ENCODE data around the gene SLC22A16. TPM values are rescaled to one million over a fixed set of nuclear protein-coding genes. Genes with fewer than 3 reads are reported as not detected.

SLC22A16 gene
- total RNA-seq, 1 donor from 2014 or later: not detected

DNA sequence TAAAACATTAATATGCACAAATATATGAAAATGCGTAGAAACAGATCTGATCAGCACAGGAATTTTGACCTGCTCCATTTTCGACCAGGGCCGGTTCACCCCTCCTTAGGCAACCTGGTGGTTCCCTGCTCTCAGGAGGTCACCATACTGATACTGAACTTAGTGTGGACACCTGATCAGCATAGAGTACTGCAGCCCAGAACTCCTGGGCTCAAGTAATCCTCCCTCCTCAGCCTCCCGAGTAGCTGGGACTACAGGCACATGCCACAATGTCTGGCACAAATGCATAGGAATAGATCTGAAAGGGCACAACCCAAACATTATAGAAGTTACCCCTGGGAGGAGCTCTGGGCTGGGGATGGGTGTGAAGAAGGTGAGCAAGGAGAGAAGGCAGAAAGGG is 36.4 kb downstream of the SLC22A16 start:
- H3K4me3 ChIP-seq: no peak overlapping the region
- no peak overlapping the region for H3K27ac ChIP-seq
- H3K27me3 ChIP-seq: no peaks in the 10 kb centered on the region
- H3K9me3 ChIP-seq: no peaks in the 10 kb centered on the region
- TF ChIP-seq, protein P1, sequence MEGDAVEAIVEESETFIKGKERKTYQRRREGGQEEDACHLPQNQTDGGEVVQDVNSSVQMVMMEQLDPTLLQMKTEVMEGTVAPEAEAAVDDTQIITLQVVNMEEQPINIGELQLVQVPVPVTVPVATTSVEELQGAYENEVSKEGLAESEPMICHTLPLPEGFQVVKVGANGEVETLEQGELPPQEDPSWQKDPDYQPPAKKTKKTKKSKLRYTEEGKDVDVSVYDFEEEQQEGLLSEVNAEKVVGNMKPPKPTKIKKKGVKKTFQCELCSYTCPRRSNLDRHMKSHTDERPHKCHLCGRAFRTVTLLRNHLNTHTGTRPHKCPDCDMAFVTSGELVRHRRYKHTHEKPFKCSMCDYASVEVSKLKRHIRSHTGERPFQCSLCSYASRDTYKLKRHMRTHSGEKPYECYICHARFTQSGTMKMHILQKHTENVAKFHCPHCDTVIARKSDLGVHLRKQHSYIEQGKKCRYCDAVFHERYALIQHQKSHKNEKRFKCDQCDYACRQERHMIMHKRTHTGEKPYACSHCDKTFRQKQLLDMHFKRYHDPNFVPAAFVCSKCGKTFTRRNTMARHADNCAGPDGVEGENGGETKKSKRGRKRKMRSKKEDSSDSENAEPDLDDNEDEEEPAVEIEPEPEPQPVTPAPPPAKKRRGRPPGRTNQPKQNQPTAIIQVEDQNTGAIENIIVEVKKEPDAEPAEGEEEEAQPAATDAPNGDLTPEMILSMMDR (IDR thresholded peaks at IDR 0.05): no peak
- TF ChIP-seq POLR2AphosphoS5 (IDR thresholded peaks at IDR 0.05; ENCODE audit: insufficient read depth in 1 of 2, low read depth in 1 of 2): no peak
- no peak for TF ChIP-seq POLR2A (IDR thresholded peaks at IDR 0.05)
- H3K36me3 ChIP-seq: no peaks in the 10 kb centered on the region
- intact Hi-C loops (cut with DNase I): no loop called here
- H3K4me1 ChIP-seq: no peaks in the 10 kb centered on the region
- DNase-seq (ENCODE audit: extremely low spot score in 2 of 2): peak in 1 of 2 donors; percentile 65

- H3K4me3 ChIP-seq: no peak overlapping the region
- TF ChIP-seq POLR2AphosphoS5 (IDR thresholded peaks at IDR 0.05; ENCODE audit: insufficient read depth in 1 of 2, low read depth in 1 of 2) (no peak), POLR2A (IDR thresholded peaks at IDR 0.05) (no peak)
- TF ChIP-seq, protein P1 (IDR thresholded peaks at IDR 0.05): no peak
- H3K4me1 ChIP-seq: no peaks in the 10 kb centered on the region
- intact Hi-C loops (cut with DNase I): no loop called here
- H3K27me3 ChIP-seq: no peaks in the 10 kb centered on the region
- H3K36me3 ChIP-seq: no peaks in the 10 kb centered on the region
- H3K9me3 ChIP-seq: no peaks in the 10 kb centered on the region
- H3K27ac ChIP-seq: no peak overlapping the region
- no peak for DNase-seq (ENCODE audit: extremely low spot score in 2 of 2)
These were observed 37.1 kb downstream of the SLC22A16 start for GRCh38 chr6:110439356-110439755.

DNA sequence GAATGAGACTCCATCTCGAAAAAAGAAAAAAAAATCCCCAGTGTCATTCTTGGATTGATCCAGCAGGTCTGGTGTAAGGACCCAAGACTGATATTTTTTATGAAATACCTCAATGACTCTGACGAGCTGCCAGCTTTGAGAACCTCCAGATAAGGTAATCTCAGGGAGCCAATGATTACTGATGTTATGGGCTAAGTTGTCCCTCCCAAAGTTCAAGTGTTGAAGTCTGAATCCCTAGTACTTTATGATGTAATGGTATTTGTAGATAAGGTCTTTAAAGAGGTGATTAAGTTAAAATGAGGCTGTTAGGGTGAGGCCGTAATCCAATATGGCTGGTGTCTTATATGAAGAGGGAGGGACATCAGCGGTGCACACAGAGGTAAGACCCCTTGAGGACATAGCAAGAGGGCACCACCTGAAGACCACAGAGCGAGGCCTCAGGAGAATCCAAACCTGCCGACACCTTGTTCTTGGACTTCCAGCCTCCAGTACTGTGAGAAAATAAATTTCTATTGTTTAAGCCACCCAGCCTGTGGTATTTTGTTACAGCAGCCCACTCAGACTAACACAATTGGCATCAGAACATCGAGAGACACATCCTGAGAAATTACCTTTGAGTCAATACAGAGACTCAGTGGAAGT is 41.3 kb downstream of the SLC22A16 start:
- Histone ChIP-seq H3K27me3 (no peaks in the 10 kb centered on the region), H3K36me3 (no peaks in the 10 kb centered on the region), H3K4me3 (no peak overlapping the region), H3K9me3 (no peaks in the 10 kb centered on the region), H3K27ac (no peak overlapping the region), H3K4me1 (no peaks in the 10 kb centered on the region)
- intact Hi-C loops (cut with DNase I): no loop called here
- DNase-seq (ENCODE audit: extremely low spot score in 2 of 2): peak in 1 of 2 donors; percentile 22
- TF ChIP-seq POLR2AphosphoS5 (IDR thresholded peaks at IDR 0.05; ENCODE audit: insufficient read depth in 1 of 2, low read depth in 1 of 2): no peak
- no peak for TF ChIP-seq POLR2A (IDR thresholded peaks at IDR 0.05)
- TF ChIP-seq, protein P1 (IDR thresholded peaks at IDR 0.05): no peak

- Histone ChIP-seq H3K27me3 (no peaks in the 10 kb centered on the region), H3K4me1 (no peaks in the 10 kb centered on the region), H3K4me3 (no peak overlapping the region), H3K36me3 (no peaks in the 10 kb centered on the region), H3K9me3 (no peaks in the 10 kb centered on the region), H3K27ac (no peak overlapping the region)
- TF ChIP-seq POLR2AphosphoS5 (IDR thresholded peaks at IDR 0.05; ENCODE audit: insufficient read depth in 1 of 2, low read depth in 1 of 2) (no peak), POLR2A (IDR thresholded peaks at IDR 0.05) (no peak)
- TF ChIP-seq, protein P1 (IDR thresholded peaks at IDR 0.05): no peak
- intact Hi-C loops (cut with DNase I): no loop called here
- peak in 1 of 2 donors; percentile 18 for DNase-seq (ENCODE audit: extremely low spot score in 2 of 2)
These were observed 44.0 kb downstream of the SLC22A16 start for GRCh38 chr6:110432285-110432900.

DNA sequence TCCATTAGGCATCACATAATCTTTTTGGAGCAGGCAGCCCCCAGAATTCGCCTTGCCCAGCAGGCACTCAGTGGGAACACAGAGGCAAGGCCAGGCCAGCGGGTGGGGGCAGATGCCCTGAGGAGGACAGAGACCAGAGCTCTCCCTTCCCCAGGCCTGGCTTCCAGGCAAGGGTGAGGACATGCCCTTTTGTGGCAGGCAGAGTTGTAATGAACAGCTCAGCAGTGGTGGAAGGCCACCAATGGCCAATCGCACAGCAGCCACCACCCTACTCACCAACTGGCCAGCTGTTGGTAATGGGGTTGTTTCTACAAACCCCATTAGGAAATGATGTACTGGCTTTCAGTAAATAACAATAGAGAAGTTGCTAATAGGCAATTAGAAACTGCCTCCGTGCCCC is 45.7 kb downstream of the SLC22A16 start:
- Histone ChIP-seq H3K36me3 (no peaks in the 10 kb centered on the region), H3K27ac (no peak overlapping the region), H3K4me3 (no peak overlapping the region), H3K27me3 (no peaks in the 10 kb centered on the region), H3K9me3 (no peaks in the 10 kb centered on the region), H3K4me1 (no peaks in the 10 kb centered on the region)
- intact Hi-C loops (cut with DNase I): no loop called here
- TF ChIP-seq POLR2A (IDR thresholded peaks at IDR 0.05) (no peak), POLR2AphosphoS5 (IDR thresholded peaks at IDR 0.05; ENCODE audit: insufficient read depth in 1 of 2, low read depth in 1 of 2) (no peak)
- TF ChIP-seq, protein P1 (IDR thresholded peaks at IDR 0.05): no peak
- no peak for DNase-seq (ENCODE audit: extremely low spot score in 2 of 2)
